ENCODE measurements around the gene FAT3.

The FAT3 gene

GRCh38 chr11:92227959-92228935 is 3.6 kb downstream of the FAT3 start:
- DNase-seq: no peak

GRCh38 chr11:92236856-92237255 is 12.2 kb downstream of the FAT3 start:
- no peak for DNase-seq

- DNase-seq: no peak
Measured at GRCh38 chr11:92240916-92241315, 16.3 kb downstream of the FAT3 start.

GRCh38 chr11:92245700-92246271 is 21.2 kb downstream of the FAT3 start:
- no peak for DNase-seq

- no peak for DNase-seq
Measured at GRCh38 chr11:92246630-92247029, 22.0 kb downstream of the FAT3 start.

GRCh38 chr11:92249156-92249753 is 24.6 kb downstream of the FAT3 start:
- no peak for DNase-seq

- DNase-seq: no peak
Measured at GRCh38 chr11:92251980-92252379, 27.4 kb downstream of the FAT3 start.

GRCh38 chr11:92253421-92253820 is 28.8 kb downstream of the FAT3 start:
- DNase-seq: no peak

GRCh38 chr11:92253945-92254344 is 29.3 kb downstream of the FAT3 start:
- DNase-seq: no peak

- DNase-seq: no peak
Measured at GRCh38 chr11:92257536-92257935, 32.9 kb downstream of the FAT3 start.

GRCh38 chr11:92259861-92260260 is 35.2 kb downstream of the FAT3 start:
- DNase-seq: no peak

- no peak for DNase-seq
Measured at GRCh38 chr11:92264350-92264749, 39.7 kb downstream of the FAT3 start.

- no peak for DNase-seq
Measured at GRCh38 chr11:92266806-92267205, 42.2 kb downstream of the FAT3 start.

- DNase-seq: no peak
Measured at GRCh38 chr11:92267278-92267677, 42.7 kb downstream of the FAT3 start.

GRCh38 chr11:92267968-92268367 is 43.4 kb downstream of the FAT3 start:
- DNase-seq: no peak

GRCh38 chr11:92268546-92268945 is 43.9 kb downstream of the FAT3 start:
- no peak for DNase-seq

- DNase-seq: no peak
Measured at GRCh38 chr11:92269021-92269420, 44.4 kb downstream of the FAT3 start.

GRCh38 chr11:92269841-92270240 is 45.2 kb downstream of the FAT3 start:
- no peak for DNase-seq

GRCh38 chr11:92272651-92273050 is 48.0 kb downstream of the FAT3 start:
- no peak for DNase-seq

Measured in NCI-H446 treated with DMSO at 0.1 percent for 48 hours (cell line).